Measurements from ENCODE around the gene HPCAL1. TPM values are rescaled to one million over a fixed set of nuclear protein-coding genes. Genes with fewer than 3 reads are reported as not detected.

The HPCAL1 gene
- polyA plus RNA-seq, 3 donors = 82.1 to 99.5 (median 98.0) TPM

- peak overlapping the region; percentile 62 for H2AFZ ChIP-seq (ENCODE audit: insufficient read depth, low read depth, low read length, poor library complexity, severe bottlenecking)
- peak; percentile 43 to 61 (median 50) for DNase-seq
Measured at GRCh38 chr2:10303694-10304378, 1.1 kb downstream of the HPCAL1 start.

More at GRCh38 chr2:10303694-10304378, 1.1 kb downstream of the HPCAL1 start:
- H4K20me1 ChIP-seq (ENCODE audit: insufficient read depth, low read length) = peaks cover 60% of the 10 kb centered on the region
- H3K4me2 ChIP-seq (replicated peaks; ENCODE audit: extremely low read depth, low read length, poor library complexity, severe bottlenecking) = peak overlapping the region; percentile 99
- H3K9me3 ChIP-seq (replicated peaks in 1 of 2; ENCODE audit: control insufficient read depth in 1 of 2, insufficient read depth in 1 of 2, low read length in 2 of 2) = no peaks in the 10 kb centered on the region
- H3K27me3 ChIP-seq (ENCODE audit: control insufficient read depth in 2 of 2, insufficient read depth in 2 of 2, low read length in 2 of 2) = no peaks in the 10 kb centered on the region
- intact Hi-C loops (cut with micrococcal nuclease) = loop anchor here (2.0 to 10.0 kb wide), 5 partner anchors 21 to 182 kb away; partner anchors contain the start of gene RRM2 (in 2 of the 2)
- peaks cover 0 to 8% (median 5%) of the 10 kb centered on the region in 3 donors for H3K27me3 Mint-ChIP-seq (ENCODE audit: low read depth in 3 of 3)
- H3K27ac Mint-ChIP-seq = peak overlapping the region; percentile 10 to 90 (median 75)
- H3K9me3 Mint-ChIP-seq = peaks cover 0 to 7% (median 0%) of the 10 kb centered on the region in 7 donors
- peak; percentile 17 for TF ChIP-seq CTCF (IDR thresholded peaks at IDR 0.05)
- H3K4me3 ChIP-seq (replicated peaks in 1 of 3; ENCODE audit: low read depth in 2 of 3, low read length in 3 of 3) = peak overlapping the region; percentile 79 to 93 (median 84)
- peaks cover 62% of the 10 kb centered on the region for H3K79me2 ChIP-seq (ENCODE audit: insufficient read depth, low read length)
- H3K4me1 ChIP-seq (ENCODE audit: control insufficient read depth in 1 of 2, insufficient read depth in 2 of 2, low read length in 2 of 2) = peaks cover 56 to 87% of the 10 kb centered on the region in 2 donors
- 0% methylated on average over 46 of the region's 53 CpGs for WGBS (ENCODE audit: insufficient coverage)
- peak overlapping the region in 1 of 2 donors; percentile 87 for H3K27ac ChIP-seq (ENCODE audit: low read depth in 1 of 2, low read length in 2 of 2)
- H3K4me1 Mint-ChIP-seq = peaks cover 75% of the 10 kb centered on the region
- H3K9ac ChIP-seq (ENCODE audit: insufficient read depth, low read length, poor library complexity, severe bottlenecking) = peak overlapping the region; percentile 82
- peak overlapping the region; percentile 98 to 100 for H3K4me3 Mint-ChIP-seq
- H3K36me3 ChIP-seq (replicated peaks in 1 of 2; ENCODE audit: control insufficient read depth in 1 of 2, insufficient read depth in 2 of 2, low read length in 2 of 2) = no peaks in the 10 kb centered on the region
- peaks cover 12 to 22% of the 10 kb centered on the region in 2 donors for H3K36me3 Mint-ChIP-seq
